Endometrial microvascular endothelial cells (primary cell): ENCODE measurements around the gene AGBL1. TPM values are rescaled to one million over a fixed set of nuclear protein-coding genes. Genes with fewer than 3 reads are reported as not detected.
"Not testable (repeated sequence)": the region's sequence is repeated elsewhere in the genome, so short reads cannot be mapped to it uniquely, and the experiment has no call there.

ENCODE experiments used
- in situ Hi-C: cut with HindIII; loops from 2 replicates; pipeline ENCODE4 v1.10.0; 2017; ENCODE audit warnings: low sequenced_read_pairs, low pct_unique_long_range_greater_than_20kb; ENCODE audit errors: inconsistent ontology term
- total RNA-seq: library from RNA; depleted of rRNA; stranded (reverse); fragments of >200 nt; gene quantifications from one replicate; pipeline ENCODE4 v1.2.3, GENCODE V29; 2015; ENCODE audit errors: inconsistent ontology term

The AGBL1 gene
- total RNA-seq, 1 donor from 2014 or later, result not detected

DNA sequence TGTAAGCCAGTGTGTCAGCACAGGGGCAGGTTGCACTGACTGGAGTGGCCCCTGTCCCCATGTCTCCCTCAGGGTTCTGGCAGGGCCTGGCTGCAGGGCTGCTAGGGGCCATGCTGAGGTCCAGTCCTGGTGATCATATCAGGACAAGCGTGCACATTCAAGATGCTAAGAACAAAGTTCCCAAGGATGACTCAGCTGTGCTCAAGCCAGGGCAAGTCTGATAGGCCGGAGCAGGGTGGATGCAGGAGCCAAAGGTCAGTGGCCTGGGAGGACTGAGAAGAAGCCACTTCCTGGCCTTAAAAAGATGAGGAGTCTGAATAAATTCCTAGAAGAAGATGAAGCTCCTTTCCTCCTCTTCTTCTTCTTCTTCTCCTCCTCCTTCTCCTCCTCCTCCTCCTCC is 353.2 kb downstream of the AGBL1 start:
- in situ Hi-C loops, result no loop called here

DNA sequence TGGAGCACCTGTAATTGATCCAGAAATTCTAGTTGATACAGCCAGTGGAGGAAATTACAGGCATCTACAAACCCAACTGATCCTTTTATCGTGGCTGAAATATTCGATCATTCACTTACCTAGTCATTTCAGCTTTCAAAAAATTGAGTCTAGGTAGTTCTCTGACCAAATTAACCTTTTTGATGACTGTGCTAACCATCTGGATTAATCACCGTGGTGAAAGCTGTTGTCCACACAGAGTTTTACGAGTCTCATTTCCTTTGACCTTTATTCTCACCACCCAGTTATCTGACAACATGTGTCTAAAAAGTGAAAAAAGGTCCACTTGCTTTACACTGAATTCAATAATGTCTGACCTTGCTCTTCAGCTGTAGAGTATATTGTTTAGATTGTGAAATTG is 354.3 kb downstream of the AGBL1 start:
- in situ Hi-C loops, result no loop called here

DNA sequence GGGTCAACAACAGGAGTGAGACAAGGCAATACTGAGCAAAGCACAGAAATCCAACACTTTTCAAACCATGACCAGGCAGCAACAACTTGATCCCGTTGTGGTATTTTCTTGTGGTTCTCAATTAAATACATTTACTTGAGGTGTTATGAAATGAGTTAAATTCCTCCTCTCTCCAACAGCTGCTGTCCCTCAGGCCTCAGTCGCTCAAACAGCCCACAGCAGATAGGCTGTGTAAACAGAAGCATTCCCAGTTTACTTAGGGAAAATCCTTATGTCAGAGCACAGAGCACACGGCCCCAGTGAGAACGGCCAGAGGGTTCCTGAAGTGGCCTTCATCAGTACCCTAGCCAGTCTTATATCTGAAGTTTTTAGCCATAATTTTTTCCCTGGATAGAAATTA is 359.9 kb downstream of the AGBL1 start:
- in situ Hi-C loops, result no loop called here

DNA sequence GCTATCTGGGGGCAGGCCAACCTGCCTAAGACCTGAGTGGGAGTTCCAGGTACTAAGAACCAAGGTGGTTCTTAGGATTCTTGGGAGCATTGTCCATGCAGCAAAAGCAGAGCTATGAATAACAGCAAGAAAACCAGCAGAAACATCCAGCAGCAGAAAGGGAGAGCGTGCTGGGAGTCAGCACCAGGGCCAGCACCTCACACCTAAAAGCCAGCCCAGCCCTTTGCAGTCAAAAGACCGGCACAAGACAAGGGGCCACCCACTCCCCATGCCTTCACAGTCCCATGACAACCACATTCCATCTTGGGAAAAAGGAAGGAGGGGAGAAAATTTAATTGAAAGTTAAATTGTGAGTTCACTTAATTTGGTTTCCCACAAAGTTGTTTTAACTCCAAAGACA is 364.9 kb downstream of the AGBL1 start:
- in situ Hi-C loops, result no loop called here

DNA sequence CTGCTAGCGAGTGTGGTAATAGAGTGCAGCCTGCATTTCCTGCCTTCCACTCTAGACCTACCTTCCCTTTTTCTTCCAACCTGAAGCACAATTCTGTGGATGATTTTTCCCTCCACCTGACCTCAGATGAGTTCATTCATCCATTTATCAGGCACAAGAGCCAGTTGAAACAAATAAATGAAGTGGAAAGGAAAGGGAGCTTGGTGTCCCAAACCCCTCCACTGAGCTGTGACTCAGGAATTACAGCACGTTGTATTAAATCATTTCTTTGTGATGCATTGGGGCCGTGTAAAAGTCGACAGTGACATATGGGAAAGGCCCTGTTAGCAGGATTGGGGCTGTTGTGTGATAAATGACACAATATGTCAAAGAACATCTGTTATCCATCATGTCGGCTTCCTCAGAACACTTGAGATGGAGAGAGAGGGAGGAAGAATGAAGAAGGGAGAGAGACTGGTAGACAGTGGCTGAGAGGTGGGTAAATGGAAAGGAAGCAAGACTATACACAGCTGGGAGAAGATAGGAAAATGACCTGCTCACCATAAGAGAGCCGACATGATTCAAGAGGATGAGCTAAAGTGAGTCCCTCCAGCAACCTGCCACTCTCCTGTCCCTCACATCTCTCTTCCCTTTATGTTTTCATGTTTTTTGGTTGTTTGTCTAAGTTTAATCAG is 366.0 kb downstream of the AGBL1 start:
- in situ Hi-C loops, result no loop called here

DNA sequence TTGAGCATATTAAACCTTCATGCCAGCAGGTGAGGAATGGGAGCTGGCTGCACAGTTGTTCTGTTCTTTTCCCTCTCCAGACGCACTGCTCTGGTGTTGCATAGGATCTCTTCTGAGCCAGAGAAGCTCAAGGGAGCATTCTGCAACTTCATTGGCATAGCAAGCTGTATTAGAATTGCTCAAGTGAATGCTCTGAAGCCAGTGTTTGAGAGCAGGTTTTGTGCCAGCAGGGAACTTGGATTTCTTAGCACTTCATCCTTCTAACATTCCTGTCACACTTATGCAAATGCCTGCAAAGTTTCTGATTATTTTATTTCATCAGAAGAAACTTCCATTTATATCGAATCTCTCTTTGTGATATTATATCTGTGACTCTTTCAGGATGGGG is 366.6 kb downstream of the AGBL1 start:
- in situ Hi-C loops, result no loop called here

DNA sequence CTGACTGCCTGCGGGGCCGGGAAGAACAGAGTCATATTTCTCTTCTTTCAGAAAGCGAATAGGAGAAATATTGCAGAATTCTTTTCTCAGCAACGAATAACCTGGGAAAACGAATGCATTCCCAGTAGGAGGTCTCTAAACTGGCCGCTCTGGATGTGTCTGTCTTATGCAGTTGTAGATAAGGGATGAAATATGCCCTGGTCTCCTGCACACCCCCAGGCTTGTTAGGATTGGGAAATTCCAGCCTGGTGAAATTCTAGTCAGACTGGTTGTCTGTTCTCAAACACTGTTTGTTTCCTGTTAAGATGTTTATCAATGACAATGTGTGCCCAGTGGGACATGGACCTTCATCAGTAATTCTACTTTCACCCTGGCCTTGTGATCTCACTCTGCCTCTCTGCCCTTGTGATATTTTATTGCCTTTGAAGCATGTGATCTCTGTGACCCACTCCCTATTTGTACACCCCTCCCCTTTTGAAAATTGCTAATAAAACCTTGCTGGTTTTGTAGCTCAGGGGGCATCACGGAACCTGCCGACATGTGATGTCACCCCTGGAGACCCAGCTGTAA is 385.9 kb downstream of the AGBL1 start:
- in situ Hi-C loops, result not testable (repeated sequence)

DNA sequence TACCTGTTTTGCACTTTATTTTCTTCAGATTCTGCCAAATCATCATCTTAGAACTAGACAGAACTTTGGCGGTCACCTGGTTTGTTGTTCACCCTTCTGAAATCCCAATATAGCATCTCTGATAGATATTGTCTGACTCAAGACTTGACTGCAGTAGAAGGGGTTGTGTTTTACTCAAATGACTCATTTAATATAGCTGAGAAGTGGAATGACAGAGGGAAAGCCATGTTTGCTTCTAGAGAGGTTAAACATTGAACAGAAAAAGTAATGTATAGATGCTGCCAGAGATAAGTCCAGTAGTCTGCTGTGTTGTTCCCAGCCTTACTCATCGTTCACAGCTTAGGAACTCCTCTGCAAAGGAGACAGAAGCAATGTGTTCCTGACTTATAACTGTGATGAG is 402.0 kb downstream of the AGBL1 start:
- in situ Hi-C loops, result no loop called here

DNA sequence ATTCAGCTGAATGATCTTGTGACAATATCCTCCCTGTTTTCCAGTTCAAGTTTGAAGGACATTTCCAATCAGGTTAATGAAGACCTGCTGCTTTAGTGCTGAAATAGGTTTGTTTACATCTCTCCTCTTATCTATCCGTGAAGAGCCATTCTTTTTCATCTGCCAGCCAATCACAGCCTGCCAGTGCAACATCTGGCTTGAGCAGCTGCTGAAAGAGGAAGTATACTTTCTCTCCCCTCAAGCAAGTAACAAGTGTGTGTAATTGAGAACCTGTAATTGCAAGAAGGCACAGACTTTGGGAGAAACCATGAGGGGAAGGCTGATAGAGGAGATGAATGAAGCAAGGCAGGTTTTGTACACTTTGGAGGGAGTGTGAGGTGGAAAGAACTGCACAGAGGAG is 404.3 kb downstream of the AGBL1 start:
- in situ Hi-C loops, result no loop called here

DNA sequence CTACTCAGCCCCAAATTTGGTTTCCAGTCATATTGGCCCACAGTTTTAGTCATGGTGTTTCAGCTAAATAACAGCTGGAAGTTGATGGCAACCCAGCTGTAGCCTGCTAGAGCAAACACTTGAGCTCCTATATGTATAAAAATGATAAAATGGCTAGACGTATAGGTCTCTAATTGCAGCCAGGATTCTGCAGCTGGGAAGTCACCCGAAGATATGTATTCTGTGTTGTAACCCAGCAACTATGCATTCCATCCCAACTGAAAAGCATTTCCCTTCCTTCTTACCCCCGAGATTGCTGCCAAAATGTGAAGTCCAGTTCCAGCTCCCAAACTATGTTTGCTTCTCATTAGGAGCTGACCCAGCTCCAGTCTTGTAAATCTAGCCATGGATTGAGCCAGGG is 408.4 kb downstream of the AGBL1 start:
- in situ Hi-C loops, result no loop called here

DNA sequence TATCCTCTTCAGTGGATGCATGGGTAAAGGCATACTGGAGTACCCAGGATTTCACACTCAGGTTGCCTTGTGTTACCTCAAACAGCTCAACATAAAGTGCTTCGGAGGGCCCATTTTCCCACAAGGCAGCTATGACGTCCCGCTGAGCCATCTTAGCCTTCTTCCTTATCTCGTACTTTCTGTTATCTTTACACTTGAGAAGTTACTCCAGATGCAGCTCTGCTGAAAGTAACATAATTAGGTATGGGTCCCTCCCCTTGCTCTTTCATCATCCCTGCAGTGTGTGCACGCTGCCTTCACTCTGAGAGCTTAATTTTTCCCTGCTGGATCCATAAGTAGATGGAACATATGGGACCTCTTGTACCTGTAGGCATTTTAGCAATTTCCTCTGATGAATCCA is 410.3 kb downstream of the AGBL1 start:
- in situ Hi-C loops, result no loop called here

DNA sequence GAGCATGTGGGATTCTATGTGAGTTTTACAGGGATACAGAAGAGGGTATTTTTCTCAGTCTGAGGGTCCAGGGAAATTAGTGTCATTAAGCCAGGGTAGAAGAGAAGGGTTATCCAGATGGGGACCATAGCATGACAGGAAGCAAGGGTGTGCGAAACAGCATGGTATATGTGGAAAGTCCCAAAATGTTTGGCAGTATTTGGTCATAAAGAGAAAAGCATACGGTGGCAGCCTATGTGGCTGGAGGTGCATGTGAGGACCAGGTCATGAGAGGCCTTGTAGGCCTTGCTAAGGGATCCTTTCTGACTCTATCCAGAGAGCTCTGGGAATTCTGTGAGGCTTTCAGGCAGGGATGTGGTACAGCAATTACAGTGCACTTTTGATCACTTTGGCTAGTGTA is 411.4 kb downstream of the AGBL1 start:
- in situ Hi-C loops, result no loop called here

DNA sequence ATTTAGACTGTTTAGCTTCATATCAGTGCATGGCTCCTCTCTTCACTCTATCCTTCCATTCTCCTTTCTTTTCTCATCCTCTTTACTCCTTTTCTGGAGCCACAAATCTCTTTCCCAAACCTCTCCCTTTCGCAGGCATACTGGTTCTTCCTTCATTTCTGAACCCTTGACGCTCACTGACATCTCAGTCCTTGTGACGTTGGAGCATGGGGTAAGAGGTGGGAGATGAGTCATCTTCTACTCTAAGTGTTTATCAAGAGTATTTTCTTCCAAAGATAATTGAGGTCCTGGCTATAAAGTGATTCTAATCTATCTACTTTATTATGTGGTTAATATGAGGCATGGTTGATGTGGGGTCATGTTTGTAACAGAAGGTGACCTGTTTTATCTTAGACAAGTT is 414.2 kb downstream of the AGBL1 start:
- in situ Hi-C loops, result no loop called here

DNA sequence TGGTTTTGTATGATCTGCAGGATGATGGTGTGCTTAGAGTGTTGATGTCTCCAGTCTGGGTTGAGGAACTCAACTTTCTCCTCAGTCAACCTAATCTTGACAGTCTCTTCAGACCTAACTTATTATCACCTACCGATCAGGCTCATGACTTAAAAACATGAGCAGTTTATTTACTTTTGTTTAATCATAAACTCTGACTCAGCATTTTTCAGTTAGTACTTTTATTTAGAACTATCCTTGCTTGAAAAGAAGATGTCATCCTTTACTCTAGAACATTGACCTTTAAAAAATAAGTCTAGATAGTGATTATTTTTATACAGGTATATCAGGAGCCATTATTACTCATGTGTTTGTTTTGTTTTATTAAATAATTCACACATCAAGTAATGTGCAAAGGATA is 414.8 kb downstream of the AGBL1 start:
- in situ Hi-C loops, result no loop called here

DNA sequence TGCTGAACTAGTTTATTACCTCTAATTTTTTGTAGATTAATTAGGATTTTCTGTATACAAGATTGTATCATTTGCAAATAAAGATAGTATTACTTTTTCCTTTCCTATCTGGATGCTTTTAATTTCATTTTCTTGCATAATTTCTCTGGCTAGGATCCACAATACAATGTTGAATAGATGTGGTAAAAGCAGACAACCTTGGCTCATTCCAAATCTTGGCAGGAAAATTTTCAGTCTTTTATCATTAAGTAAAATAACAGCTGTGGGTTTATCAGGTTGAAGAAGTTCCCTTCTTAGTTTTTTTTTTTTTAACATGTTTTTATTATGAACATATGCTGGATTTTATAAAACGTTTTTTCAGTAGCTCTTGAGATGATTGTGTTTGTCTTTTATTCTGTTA is 422.6 kb downstream of the AGBL1 start:
- in situ Hi-C loops, result no loop called here

DNA sequence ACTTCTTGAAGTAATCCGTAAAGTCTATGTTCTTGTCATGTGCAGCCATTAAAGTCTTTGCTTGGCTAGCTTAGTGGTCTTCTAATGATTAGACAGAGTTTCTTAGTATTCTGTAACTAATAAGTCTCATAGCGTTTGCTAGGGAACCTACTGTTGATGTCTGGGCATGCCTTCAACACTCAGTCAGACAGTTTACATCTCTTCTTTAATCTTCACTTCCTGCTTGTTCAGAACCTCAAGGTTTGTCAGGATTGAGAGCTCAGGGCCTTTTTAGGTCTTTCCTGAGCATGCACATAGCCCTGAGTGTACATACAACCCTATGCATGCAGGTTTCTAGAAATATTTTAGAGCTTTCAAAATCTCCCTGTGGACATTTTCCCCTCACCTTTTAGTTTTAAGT is 426.3 kb downstream of the AGBL1 start:
- in situ Hi-C loops, result no loop called here

DNA sequence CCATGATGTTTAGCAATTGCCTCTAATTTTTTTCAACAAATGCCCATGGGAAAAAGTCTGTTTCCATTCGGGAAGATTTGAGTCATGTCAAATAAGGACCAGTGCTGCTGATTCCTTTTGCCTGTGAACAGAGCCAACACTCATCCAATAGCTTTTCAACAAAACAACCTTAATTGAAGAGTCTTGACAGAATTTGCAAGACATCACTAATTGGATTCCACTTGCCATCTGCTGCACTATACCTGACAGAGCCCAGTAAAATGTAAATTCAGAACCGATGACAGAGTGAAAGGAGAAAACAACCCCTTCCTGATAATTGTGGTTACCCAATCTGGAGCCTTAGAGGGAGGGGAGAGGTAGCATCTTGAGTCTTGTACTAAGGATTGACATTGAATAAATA is 426.7 kb downstream of the AGBL1 start:
- in situ Hi-C loops, result no loop called here

DNA sequence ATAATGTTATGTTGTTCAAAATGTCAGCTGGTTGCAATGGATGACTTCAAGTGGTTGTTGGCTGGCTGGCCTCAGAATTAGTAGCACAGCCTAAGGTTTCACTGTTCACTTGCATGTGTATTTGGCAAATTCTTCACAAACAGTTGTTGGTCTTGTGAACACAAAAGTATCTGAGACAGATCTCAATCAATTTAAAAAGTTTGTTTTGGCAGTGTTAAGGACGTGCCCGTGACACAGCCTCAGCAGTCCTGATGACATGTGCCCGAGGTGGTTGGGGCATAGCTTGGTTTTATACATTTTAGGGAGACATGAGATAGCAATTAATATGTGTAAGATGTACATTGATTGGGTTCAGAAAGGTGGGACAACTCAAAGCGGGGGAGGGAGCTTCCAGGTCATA is 436.0 kb downstream of the AGBL1 start:
- in situ Hi-C loops, result no loop called here

DNA sequence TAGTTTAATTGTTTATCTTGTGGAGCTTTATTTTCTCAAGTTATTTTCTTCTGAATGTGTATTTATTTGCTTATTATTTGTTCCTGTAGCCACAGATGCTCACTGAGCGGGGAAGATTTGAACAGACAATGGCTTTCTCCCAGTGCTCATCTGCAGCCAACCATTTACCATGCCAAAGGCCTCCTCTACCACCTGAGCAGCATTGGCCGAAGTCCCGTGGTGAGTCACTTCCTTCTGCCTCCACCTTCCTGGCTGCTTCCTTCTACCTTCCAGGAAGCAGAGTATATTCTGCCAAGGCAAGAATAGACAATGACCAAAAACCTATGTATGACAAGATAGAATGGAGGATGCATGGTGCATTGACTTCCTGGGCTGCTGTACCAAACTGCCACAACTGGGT is 443.1 kb downstream of the AGBL1 start:
- in situ Hi-C loops, result no loop called here

DNA sequence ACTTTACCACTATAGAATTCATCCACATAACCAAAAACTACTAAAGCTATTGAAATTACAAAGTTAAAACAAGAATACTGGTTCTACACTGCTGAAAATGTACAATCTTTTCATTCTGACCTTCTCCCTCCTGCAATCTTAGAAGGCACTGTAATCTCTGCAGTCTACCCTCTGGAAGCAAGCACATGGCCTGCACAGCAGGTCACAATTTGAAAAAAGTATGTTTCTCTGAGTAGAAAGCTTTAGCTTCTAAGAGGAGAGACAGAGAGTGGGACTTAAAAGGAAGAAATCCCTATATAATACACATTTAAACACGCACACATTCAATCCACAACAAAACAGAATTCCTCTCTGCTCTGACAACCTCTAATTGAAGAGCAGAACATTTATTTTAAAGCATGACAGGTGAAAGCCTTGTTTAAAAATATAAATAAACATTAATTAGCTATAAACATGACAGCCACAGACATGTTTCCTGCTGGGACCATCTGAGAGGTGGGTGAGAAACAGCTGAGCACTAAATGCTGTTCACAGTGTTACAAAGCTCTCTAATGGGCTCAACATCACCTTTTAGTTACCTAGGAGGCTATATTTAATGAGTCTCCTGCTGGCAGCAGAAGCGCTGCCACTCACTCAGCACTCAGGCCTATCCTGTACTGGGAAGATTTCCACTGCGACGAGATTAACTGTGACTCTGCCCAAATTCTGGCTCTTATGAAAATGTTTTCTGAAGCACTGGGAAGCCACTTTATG is 447.4 kb downstream of the AGBL1 start:
- in situ Hi-C loops, result no loop called here
